ENCODE measurements around the gene MCF2L2.
"Not testable (repeated sequence)": the region's sequence is repeated elsewhere in the genome, so short reads cannot be mapped to it uniquely, and the experiment has no call there.

The MCF2L2 gene

DNA sequence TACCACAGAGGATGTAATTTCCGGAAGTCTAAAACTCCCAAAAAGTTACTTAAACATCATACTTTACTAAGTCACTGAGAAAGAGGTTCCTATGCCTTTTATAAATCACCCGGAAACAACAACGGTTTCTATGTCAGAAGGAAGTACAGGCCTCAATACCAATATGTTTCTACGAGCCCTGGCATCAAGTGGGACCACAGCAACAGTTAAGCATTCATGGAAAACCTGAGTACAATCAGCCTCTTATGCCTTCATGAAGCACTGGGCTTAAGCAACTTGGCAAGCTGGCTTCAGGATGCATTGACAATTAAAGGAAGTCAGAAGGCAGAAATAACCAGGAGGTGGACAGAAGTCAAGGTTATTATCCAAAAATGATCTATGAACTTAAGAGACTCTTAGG is 194.5 kb downstream of the MCF2L2 start:
- no peak for DNase-seq (ENCODE audit: low spot score)

DNA sequence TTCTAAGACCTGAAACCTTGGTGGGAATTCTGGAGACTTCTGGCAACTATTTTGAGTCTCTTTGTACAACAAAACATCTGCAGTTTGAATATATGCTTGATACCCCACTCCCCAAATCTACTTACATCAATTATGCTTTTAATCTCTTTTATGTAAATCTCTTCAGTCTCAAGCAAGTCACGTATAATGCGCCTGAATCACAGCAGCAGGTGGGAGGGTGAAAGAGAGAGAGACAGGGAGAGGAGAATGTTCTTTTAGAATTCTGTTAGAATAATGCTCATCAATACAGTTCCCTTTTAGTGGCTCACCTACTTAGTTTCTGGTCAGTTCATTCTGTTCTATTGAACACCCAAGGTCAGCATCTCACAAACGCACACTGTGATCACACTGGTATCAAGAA is 197.6 kb downstream of the MCF2L2 start:
- no peak for DNase-seq (ENCODE audit: low spot score)

DNA sequence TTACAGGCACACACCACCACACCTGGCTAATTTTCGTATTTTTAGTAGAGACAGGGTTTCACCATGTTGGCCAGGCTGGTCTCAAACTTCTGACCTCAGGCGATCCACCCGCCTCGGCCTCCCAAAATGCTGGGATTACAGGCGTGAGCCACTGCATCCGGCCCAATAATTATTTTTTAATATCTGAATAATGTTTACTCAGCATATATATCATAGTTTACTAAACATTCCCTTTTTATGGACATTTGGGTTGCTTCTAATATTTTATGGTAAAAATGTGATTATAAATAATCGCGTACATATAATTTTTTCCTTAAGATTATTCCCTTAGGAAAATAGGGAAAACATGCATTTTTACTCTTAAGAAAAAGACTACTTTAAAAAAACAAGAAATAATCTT is 198.2 kb downstream of the MCF2L2 start:
- DNase-seq (ENCODE audit: low spot score): not testable (repeated sequence)

DNA sequence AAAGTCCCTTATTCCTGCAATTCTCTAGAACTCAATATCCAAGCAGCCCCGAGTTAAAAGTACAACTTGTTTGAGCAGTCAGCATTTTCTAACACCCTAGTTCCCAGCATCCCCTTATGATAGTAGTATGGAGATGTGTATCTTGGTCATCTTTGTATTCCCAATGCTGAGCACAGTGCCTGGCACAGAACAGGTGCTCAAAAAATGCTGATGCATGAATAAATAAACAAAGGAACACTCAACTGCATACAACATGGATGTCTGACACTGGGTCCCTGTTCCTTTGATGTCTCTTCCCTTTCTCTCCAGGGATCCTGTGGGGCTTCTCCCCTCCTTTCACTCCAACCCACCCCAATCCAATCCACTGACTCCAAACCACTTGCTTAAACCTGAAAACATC is 199.2 kb downstream of the MCF2L2 start:
- no peak for DNase-seq (ENCODE audit: low spot score)

DNA sequence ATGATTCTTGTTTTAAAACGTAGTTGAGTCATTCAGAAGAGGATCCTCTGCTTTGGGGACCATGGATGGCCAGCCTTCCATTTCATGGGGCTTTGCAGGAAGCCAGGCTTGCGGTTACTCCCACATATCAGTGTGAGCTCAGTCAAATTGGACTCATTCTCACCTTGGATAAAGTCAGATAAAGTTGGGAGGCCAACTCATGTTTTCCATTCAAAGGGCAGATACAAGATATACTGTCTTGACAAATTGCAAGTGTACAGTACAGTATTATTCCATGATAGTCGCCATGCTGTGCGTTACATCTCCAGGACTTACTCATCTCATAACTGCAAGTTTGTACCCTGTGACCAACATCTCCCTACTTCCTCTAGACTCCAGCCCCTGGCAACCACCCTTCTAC is 200.8 kb downstream of the MCF2L2 start:
- DNase-seq (ENCODE audit: low spot score): no peak

DNA sequence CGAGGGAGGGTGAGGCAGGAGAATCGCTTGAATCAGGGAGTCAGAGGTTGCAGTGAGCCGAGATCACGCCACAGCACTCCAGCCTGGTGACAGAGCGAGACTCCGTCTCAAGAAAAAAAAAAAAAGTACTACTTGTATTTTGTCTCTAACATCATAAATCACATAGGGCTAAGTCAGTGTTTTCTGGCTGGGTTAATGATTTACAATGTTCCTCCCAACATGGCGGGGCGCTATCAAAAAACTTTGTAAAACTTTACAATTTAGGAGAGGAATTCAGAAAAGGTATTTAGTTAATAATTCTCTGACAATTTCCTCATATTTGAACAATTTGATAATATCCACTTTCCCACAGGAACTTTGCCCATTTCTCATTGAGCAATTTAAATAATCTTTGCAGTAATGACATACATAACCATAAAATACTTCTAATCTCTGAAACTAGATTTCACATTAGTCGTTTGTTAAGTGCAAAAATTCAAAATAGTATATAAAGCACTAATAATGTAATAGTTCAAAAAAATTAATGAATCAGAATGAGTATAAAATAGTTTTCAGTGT is 202.0 kb downstream of the MCF2L2 start:
- no peak for DNase-seq (ENCODE audit: low spot score)

DNA sequence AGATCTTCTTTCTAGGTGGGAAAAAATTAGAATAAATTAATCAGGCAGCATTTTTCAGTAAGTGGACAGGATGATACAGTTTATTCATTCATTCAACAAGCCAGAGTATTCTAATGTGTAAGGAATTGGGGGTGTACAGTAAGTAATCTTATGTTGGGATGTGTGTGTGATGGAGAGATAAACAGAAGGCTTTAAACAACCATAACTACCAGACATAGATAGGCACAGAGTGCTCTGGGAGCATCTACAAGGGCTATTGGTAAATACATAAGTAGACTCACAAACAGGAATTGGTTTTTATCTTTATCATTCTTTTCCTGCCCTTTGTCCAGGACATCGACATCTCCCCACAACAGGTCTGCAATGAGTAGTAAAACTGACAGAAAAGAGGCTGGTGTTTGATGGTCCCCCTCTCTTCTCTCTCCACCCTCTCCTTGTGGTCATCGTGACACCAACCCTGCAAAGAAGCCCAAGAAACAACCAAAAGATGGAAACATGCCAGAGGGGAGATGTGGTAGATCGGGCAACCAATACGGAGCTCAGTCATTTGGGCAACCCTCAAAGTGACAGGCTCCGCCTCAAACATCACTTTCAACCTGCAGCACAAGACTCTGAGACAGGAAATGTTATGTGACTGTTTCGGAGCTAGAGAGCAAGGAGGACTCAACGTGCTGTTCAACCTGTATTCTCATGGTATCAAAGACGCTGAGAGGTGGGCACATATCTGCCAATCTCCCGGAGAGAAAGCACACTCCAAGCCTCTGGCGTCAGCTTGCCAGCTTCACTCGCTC is 204.0 kb downstream of the MCF2L2 start:
- DNase-seq (ENCODE audit: low spot score): peak; percentile 55

DNA sequence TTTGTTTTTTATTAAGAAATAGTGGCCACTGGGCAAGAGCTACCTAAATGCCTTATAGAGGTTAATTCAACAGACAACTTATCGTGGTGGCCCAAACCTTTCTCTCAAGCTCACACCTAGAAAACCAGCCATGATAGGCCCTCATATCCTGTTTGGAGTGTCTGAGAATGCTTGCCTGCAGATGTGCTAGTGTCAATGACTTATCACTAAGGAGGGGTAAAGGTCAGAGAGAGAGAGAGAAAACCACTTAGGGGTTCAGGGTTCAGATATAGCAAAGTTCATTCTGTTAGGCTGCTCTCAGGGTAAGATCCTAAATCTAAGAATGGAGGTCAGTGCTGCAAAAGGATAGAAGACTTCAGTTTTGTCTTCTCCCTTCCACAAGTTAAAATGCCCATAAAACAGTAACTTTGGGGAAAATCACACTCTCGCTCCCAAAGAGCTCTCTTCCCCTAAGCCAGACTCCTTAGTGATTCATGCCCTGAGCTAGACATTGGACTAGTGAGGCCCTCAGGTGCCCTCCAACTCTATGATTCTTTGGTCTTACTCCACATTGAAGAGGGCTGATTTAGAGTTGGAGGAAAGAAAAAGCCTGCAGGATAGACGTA is 205.7 kb downstream of the MCF2L2 start:
- no peak for DNase-seq (ENCODE audit: low spot score)

DNA sequence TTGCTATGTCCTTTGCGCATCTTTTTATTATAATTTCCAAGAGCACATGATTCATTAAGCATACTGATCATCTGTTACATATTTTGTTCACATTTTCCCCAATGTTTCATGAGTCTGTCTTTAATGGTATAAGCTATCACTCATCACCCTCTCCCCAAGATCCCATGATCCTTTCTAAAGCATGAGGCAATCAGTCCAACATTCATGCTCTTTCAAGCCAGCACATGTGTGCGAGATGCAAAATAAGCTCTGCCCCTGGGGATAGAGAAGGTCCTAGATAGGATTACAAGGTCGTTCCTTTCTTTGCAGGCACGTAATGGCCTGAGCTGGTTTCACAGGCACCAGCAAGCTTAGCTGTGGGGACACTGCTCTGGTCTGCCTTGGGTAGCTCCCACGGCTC is 207.6 kb downstream of the MCF2L2 start:
- no peak for DNase-seq (ENCODE audit: low spot score)

DNA sequence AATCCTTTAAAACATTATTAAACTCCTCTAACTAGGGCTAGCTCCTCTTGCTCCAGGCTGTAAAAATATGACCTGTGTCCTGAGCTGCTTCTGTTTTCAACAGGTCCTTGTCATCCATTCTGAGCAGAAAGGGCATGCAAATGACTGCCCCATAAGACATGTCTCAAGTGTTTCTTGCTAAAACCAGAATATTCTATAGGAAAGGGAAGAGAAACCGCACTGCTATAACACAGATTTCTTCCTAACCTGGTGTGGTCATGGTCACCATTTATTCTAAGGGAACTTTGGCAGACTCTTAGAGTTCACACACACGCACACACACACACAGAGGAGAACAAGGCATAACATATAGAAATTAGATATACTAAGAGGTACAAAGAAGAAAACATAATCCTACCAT is 209.6 kb downstream of the MCF2L2 start:
- no peak for DNase-seq (ENCODE audit: low spot score)

DNA sequence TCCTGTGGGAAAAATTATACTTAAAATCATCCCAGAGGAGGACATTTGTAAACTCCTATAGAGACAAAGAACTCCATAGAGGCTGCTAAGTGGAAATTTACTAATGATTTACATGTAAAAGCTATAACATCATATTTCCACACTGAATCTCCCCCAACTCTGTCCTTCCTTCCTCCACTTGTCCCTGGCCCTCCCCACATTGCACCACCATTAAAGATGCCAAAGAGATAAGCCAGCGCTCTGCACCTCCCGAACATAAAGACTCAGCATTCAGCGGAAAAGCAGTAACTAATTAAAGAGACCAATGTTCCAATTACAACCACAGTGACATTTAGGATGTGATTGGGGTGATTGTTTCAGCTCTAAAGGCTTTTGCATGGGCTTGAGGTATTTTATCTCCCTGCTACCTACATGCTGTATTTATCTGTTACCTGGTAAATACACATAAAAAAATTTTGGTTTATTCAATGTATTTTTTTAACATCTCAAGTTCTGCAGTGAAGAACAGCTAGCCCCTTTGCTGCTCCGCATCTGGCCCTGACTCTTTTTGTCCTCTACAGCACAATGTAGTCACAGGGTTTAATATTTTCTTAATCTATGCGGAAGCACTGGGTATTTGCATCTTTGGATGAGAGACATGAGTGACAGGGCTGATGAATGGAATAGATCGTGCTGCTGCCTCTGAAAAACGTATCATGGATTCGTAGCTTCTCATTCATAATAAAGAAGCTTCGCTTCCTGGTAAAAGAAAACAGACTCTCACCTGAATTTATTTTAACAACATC is 210.7 kb downstream of the MCF2L2 start:
- no peak for DNase-seq (ENCODE audit: low spot score)

DNA sequence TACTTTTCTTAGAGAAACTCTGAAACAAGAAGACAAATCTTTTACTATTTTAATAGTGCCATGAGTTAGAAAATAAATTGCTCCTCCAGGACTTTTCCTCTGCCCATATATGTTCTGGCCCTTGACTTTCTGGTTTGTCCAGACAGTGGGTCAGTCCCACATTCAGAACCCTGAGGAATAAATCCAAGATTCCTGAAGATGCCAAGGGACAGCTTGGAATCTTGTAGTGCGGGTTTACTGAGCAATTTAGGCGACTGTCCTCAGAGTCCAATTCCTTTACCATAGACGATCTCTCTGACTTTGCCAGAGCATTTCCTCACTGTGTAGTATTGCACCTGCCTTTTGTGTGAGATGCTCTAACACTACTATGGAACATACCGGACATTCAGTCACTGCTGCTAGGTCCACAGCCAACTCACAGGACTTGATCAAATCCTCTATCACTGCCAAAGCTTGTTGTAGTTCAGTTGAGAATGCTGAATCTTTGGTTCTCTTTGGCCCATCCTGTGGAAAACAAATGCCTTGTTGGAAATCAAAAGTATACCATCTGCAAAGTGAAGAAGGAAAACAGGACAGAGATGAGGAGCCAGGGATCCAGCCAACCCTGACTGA is 212.7 kb downstream of the MCF2L2 start:
- no peak for DNase-seq (ENCODE audit: low spot score)

DNA sequence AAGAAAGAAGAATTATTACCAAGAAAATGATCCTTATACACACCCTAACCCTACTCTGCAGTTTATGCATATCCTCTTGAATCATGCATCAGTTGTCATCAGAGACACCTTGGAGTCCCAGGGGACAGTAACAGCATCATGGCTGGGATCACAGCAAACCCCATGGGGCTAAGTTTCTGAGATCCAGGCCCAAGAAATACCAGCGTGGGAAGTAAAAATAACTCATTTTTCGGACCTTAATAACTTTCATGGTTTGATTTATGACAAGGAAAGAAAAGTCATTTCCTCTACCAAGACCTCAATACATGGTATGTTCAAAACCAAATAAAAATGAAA is 214.2 kb downstream of the MCF2L2 start:
- no peak for DNase-seq (ENCODE audit: low spot score)

DNA sequence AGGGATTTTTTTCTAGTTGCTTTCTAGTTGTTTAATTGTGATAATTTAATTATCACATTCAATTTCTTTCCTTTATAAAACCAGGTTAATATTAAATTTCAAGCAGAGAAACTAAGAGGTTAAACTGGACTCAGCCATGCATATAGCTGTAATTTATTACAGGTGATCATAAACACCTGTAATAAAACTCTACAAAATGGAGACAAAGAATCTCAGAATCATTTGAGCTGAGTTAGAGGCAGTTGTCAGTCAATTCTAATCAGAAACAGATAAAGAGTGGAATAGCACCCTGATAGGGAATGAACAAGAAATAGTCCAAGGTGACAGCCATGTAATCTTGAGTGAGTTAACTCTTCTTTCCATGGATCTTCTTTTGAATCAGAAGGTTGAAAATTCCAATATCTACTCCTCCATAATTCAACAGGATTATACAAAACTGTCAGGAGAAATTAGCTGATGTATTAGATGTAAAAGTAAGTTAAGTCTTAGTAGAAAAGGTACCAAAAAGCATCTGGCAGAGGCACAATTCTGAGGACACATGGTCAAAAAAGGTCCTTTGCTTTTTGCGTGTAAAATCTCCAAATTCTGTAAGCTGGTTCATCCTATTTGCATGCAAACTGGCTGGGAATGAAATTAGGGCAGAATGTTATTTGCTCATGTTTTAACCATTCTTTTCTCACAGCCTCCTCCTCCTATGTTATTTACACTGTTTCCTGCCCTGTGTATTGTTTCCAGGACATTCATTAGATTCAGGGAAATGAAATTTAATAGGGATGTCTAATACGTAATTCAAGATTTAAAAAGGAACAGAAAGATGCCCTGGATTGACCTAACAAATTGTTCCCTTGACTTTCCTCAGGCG is 214.8 kb downstream of the MCF2L2 start:
- DNase-seq (ENCODE audit: low spot score): no peak

DNA sequence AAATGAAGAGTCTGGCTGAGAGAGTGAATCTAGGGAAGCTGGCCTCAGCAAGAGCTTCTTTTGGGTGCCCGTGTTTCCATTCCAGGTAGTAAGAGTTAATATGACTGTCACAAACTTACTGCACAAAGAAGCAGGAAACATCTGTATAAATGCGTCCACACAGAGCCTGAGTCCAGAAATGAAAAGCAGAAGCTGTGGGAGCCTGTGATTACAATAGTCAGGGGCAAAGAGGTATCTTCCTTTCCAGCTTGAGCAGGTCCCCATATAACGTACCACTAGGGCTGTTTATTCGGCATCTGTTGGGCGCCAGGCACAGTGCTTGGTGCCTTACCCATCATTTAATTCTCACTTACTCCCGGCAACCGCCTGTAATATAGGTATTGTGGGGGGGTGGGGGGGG is 215.9 kb downstream of the MCF2L2 start:
- no peak for DNase-seq (ENCODE audit: low spot score)

DNA sequence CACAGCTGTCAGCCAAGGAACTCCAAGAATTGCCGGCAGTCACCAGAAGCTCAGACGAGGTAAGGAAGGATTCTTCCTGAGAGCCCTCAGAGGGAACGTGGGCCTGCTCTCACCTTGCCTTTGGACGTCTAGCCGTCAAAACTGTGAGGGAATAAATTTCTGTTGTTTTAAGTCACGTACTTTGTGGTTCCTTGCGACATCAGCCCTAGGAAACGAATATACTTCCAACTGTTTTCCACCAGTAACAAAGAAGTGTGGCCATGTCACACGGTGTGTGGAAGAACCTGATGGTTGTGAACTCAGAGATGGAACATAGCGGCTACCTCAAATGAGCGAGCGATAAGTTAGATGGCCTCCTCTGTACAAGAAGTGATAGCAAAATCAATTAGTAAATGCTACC is 216.3 kb downstream of the MCF2L2 start:
- DNase-seq (ENCODE audit: low spot score): no peak

DNA sequence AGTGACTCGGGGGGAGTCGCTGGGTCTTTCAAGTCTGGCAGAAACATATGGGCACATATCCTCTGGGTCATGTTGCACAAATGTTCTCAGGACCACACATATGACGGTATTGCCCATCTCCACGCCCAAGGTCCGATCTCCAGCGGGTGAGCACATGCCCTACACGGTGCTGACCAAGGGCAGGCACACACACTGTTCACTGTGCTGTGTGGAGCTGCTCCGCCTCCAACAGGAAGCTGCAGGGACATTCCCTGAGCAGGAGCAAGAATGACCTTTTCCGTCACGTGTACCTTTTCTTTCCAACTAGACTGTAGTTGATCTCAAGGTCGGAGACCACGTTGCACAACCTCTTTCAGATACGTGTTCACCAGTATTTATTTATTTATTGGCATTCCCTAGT is 217.1 kb downstream of the MCF2L2 start:
- DNase-seq (ENCODE audit: low spot score): no peak

DNA sequence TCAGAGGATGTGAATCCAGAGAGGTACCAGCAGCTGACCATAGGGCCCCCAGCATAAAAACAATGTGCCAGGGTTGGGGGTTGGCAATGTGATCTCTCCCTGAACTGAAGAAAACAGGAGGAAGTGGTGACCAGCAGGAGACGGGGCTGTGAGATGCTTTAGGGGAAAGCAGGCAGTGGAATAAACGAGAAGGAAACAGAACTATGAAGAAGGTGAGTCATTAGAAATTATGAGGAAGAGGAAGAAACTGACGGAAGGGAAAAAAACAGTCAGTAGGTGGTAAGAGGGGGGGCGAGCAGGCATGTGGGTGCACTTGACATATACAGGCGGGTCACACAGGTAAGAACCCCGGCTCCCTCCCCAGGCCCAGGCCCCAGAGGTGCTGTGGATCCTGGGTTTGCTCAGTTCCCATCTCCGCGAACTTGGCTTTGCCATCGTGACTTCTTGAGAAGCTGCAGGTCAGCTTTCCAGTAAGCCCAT is 217.5 kb downstream of the MCF2L2 start:
- no peak for DNase-seq (ENCODE audit: low spot score)

DNA sequence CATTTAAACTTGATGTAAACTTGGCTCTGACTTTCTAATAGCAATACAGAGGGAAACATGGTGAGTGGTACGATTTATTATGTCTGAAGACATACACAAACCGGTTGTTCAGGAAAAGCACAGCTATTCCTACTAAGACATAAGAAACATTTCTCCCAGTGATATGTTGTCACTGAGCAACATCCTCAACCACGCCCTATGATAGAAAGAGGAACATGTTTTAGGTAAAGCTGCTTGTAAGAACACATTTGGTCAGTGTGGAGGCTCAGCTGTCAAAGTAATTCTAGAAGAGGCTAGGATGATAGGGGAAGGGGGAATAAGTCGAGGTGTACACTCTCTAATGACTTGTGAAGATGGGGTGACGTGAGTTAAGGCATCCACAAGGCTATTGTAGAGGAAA is 218.1 kb downstream of the MCF2L2 start:
- no peak for DNase-seq (ENCODE audit: low spot score)

DNA sequence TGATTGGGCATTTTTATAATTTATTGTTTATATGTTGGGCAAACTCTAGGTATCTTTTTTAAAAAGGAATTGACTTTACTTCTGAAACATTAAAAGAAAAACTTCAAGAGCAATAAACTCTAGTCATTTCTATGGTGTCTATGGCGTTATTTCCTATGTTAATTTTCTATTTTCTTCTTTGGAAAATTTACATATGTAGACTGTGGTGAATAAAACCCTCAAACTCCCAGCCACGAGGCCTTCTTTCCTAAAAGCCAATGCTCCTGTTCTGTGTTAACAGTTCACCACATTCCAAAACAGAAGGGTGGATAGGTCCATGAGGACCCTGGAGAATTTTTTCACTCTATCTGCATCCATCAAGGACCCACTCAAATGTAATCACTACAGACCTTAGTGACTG is 219.6 kb downstream of the MCF2L2 start:
- no peak for DNase-seq (ENCODE audit: low spot score)

DNA sequence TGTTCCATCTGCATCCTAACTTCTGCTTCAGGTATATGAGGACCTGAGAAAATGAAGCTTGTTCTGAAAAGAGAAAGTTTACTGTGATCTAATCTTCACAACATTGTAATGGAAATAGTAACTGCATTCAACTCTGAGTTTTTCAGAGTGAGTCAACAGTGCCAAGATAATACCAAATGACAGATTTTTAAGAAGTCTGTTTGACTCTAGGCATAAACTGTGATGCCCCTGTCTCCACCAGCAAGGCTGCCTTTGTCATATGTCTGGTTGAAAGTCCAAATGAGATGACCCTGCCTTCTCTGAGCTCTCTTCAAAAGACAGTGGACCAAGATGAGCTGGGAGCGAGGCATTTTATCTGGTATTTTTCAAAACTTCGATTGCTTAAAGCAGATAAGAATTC is 220.2 kb downstream of the MCF2L2 start:
- DNase-seq (ENCODE audit: low spot score): no peak

DNA sequence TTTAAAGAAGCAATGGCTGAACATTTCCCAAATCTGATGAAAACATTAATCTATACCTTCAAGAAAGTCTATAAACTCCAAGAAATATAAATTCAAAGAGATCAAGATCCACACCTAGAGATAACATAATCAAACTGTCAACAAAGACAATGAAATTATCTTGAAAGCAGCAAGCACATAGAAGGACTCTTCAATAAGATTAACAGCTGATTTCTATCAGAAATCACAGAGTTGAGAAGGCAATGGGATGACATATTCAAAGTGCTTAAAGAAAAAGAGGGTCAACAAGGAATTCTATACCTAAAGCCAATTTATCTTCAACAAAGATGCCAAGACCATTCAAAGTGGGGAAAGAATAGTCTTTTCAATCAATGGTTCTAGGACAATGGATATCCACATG is 224.7 kb downstream of the MCF2L2 start:
- DNase-seq (ENCODE audit: low spot score): no peak
